ENCODE data around the gene YIPF3.

DNA sequence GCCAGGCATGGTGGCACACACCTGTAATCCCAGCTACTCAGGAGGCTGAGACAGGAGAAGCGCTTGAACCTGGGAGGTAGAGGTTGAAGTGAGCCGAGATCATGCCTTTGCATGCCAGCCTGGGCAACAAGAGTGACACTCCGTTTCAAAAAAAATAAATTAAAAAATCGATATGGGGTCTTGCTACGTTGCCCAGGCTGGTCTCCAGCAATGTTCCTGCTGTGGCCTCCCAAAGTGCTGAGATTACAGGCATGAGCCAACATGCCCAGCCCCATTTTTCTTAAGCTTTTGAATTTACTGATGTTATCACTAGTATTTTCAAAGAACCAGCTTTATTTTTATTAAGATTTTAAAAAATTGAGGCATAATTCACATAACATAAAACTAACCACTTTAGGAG, 23.8 kb upstream of the YIPF3 start:
- TF ChIP-seq, protein P1, sequence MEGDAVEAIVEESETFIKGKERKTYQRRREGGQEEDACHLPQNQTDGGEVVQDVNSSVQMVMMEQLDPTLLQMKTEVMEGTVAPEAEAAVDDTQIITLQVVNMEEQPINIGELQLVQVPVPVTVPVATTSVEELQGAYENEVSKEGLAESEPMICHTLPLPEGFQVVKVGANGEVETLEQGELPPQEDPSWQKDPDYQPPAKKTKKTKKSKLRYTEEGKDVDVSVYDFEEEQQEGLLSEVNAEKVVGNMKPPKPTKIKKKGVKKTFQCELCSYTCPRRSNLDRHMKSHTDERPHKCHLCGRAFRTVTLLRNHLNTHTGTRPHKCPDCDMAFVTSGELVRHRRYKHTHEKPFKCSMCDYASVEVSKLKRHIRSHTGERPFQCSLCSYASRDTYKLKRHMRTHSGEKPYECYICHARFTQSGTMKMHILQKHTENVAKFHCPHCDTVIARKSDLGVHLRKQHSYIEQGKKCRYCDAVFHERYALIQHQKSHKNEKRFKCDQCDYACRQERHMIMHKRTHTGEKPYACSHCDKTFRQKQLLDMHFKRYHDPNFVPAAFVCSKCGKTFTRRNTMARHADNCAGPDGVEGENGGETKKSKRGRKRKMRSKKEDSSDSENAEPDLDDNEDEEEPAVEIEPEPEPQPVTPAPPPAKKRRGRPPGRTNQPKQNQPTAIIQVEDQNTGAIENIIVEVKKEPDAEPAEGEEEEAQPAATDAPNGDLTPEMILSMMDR (IDR thresholded peaks at IDR 0.05), result no peak
- TF ChIP-seq POLR2A (IDR thresholded peaks at IDR 0.05), result no peak
